ENCODE data around the gene KAZN.
A peak's percentile ranks its signal among the peaks of the same experiment; 100 is the strongest.

The KAZN gene

DNA sequence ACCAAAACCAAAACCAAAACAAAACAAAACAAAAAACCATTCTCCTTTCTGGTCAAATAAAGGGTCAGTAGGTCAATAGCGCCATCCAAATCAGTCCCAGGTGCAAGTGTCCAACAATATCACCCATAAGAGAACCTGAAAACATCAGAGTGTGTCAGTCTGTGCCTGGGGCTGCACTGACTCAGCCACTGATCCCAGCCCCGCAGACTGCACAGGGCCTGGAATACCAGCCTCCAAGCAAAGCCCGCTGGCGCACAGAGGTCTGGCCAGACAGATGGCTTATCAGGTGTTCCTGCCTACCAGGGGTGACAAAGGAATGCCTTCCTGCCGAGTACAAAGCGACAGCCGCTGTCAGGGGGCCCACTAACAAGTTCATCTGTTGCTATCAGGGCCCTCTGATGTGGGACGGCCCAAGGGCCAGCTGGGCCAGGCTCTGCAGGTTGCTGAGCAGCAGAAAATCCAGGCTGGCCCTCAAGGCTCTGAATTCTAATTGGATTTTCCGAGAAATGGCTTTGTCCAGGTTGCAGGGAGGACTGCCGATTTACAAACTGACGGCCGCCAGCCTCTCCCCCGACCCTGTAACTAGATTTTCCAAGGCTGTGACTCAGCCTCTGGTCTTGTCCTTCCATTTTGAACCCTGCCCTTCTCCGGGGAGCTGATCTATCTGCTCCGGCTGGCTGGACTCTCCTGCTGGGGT is 541.3 kb downstream of the KAZN start:
- no peak for DNase-seq (ENCODE audit: low read depth in 2 of 2)

DNA sequence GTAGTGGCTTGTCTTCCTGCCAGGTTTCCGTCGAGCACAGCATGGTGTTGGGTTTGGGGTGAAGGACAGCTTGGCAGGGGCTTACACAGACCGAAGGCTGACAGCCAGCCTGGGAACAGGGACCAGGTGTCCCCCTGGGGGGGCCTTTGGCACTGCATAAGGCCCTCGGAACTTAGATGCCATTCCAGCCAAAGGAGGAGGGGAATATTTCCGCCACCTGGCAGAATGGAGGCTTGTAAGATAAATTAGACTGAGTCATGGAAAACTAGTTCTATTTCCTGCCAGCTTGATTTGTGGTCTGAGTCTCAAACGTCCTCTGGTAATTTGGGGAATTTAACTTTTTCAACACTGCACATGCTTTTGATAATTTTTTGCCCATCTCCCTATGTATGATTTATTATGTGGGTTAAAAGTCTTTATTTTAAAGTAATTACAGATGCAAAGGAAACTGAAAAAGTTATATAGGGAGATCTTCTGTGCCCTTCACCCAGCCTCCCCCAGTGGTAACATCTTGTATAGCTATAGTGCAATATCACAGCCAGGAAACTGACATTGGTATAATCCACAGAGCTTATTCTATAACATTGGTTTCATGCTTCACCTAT is 543.6 kb downstream of the KAZN start:
- DNase-seq (ENCODE audit: low read depth in 2 of 2): no peak

DNA sequence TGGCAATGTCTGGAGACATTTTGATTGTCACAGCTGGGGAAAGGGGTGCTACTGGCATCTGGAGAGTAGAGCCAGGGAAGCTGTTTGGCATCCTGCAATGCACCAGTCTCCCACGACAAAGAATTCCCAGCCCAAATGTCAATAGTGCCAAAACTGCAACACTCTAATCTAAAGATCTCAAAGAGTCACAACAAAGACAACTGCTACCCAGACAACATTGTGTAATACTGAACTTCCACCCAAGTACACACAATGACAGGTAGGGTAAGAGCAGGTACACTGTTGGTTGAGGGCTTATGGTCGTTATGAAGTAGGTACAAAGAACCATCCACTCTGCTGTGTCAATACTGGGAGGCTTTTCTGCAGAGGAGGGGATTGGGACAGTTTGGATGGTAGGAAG is 546.8 kb downstream of the KAZN start:
- no peak for DNase-seq (ENCODE audit: low read depth in 2 of 2)

DNA sequence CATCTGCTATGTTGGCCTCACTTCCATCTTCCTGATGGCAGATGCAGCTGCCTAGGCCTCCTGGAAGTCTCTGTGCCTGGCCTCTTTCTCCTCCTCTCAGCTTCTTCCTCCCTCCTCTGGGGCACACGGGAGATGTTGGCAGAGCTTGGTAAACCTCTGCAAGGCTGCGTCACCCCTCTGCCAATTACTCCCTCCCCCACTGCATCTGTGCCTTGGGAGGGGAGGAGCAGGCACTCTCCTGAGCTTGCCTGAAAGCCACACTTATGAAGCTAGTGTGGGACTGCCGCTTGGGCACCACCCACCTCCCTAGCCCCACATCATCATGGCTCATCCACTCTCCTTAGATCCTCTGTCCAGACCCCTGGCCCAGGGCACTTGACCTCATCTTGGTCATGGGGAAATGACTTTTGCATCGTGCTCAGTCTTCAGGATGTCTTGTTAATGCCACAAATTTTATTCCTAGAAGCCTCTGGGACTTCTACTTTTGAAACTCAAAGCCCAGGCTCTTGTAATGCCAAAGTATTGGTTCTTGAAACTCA is 547.7 kb downstream of the KAZN start:
- no peak for DNase-seq (ENCODE audit: low read depth in 2 of 2)

DNA sequence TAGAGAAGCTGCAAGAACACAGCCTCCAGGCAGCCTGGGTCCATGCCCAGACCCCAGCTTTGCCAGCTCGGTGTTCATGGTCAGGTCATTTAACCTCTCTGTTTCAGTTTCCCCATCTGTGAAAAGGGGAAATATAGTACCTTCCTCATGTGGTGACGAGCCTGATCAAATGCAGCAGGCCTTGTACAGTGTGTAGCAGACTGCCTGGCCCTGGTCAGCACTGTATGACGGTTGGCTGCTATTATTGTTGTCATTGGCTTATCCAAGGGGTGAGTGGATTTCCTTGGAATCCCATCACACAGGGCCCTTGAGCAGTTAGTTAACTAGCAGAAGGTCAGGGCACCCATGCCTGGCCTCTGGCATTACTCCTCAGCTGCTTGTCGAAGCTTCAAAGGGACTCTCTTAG is 548.5 kb downstream of the KAZN start:
- no peak for DNase-seq (ENCODE audit: low read depth in 2 of 2)

DNA sequence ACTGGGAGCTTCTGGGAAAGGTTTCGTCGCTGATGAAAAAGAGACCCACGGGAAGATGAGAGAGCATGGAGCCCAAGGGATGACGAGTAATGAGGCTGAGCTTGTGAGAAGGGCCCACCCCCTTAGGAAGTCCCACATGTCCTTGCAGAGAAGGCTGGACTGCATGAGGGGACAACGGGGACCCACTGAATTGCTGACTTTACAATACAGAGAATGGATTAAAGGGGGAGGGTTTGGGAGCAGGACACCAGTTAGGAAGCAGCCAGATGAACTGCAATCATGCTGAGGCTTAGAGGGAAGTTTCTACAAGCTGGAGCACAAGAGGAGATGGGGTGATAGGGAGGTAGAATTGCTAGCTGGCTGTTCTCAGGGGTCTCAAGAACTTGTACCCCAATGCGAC is 549.5 kb downstream of the KAZN start:
- no peak for DNase-seq (ENCODE audit: low read depth in 2 of 2)

DNA sequence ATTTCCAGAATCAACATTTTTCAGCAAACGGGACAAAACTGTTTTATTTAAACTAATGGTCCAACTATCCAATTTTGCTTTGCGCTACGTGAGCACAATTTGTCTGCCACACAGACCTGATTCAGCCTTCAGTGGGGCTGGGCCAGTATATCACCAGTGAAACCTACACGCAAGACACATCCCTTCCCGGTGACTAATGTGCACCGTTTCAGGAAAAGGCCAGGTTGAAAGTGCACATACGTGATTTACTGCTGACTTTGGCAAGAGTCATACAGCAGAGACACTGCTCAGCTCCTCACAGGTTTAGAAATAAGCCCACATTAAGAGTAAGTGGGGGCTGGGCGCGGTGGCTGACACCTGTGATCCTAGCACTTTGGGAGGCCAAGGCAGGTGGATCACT is 550.0 kb downstream of the KAZN start:
- no peak for DNase-seq (ENCODE audit: low read depth in 2 of 2)

DNA sequence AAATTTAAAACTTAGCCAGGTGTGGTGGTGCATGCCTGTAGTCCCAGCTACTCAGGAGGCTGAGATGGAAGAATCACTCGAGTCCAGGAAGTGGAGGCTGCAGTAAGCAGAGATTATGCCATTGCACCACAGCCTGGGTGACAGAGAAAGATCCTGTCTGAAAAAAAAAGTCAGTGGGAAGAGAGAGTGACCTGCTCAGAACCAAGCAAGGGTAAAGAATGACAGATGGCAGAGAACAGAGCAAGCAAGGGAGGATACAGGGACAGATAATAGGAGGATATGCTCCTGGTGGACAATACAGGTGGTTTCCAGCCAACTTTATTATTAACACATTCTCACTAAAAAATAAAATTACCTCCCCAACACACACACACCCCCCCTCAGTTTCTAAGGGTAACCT is 550.5 kb downstream of the KAZN start:
- no peak for DNase-seq (ENCODE audit: low read depth in 2 of 2)

DNA sequence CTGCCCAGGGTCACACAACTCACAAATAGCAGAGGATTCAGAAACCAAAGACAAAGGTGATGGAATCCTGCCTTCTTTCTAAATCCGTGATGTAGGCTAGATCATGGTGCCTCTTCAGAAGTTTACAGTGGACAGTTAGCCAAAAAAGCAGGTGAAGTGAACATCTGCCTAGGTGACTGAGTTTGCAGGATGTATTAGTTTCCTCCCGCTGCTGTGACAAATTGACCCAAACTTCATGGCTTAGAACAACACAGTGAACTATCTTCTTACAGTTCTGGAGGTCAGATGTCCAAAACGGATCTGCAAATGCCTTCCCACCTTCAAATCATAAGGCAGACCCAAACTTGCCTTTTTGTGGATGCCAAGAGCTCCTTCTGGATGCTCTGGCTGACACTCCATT is 551.9 kb downstream of the KAZN start:
- DNase-seq (ENCODE audit: low read depth in 2 of 2): no peak

DNA sequence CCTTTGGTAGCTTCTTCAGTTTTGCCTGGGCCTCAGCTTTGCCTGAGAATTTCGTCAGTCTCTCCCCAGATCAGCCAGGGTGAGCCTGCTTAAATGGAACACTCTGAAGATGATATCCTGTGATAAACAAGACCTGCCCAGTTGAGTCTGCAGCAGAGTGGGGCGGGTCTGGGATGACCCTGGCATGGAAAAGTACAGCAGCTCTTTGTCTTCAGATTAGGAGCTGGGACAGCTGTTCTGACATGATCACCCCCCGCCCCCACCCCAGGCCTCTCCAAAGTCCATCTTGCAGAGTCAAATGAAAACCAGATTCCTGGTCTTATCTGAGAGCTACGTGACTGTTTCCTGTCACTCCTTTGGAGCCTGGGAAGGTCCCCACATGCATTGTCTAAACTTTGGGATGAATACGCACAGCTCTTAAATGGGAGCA is 552.9 kb downstream of the KAZN start:
- DNase-seq (ENCODE audit: low read depth in 2 of 2): no peak

DNA sequence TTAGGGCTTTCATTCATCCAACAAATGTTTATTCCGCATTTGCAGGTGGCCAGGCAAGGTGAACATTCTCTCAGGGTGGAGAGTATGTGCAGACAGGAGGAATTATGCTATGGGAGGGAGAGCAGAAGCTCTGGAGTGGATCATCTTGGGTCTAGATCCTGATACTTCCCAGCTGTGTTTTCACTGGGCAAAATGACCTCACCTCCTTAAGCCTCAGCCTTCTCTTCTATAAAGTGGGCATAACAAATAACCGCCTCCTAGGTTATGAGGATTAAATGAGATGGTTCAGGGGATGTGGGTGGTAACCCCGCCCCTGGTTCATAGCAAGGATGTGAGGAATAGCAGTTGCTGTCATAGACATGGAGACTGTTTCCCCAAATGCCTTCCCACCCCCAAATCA is 553.4 kb downstream of the KAZN start:
- no peak for DNase-seq (ENCODE audit: low read depth in 2 of 2)

DNA sequence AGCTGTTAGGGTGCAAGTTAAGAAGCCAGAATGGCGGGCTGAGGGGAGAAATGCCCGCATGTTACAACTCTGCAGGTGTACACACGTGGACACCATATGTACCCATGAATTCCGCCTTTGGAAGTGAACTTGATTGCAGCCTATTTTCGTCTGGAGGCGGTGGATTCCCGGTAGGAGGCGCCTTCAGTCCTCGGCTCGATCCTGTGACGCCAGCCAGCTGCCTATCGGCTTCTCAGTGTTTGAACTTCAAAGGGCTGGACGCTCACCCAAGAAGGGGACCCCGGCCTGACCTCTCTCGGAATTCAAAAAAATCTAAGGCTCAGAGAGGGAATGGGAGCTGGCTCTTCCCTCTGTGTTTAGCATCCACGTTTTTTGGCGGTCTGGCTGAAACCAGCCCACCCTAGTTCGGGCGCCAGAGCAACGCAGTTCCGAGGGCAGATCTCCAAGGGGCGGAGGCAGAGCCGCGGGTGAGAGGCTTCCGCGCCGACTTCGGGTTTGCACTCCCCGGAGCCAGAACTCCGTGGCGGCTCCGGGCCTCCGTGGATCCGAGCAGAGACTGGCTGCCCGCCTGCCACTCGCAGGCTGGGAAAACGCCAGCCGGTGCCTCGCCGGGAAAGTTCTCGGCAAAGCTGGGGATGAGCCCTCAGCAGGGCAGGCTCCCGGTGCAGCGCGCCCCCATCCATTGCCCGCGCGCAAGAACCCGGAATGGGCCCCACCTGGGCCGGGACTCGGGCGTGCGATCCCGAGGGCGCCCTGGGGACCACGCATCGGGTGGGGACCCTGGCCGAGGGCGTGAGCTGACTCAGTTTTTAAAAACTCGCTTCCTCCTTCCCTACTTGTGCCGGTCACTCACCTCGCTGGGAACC is 554.1 kb downstream of the KAZN start:
- DNase-seq (ENCODE audit: low read depth in 2 of 2): no peak

DNA sequence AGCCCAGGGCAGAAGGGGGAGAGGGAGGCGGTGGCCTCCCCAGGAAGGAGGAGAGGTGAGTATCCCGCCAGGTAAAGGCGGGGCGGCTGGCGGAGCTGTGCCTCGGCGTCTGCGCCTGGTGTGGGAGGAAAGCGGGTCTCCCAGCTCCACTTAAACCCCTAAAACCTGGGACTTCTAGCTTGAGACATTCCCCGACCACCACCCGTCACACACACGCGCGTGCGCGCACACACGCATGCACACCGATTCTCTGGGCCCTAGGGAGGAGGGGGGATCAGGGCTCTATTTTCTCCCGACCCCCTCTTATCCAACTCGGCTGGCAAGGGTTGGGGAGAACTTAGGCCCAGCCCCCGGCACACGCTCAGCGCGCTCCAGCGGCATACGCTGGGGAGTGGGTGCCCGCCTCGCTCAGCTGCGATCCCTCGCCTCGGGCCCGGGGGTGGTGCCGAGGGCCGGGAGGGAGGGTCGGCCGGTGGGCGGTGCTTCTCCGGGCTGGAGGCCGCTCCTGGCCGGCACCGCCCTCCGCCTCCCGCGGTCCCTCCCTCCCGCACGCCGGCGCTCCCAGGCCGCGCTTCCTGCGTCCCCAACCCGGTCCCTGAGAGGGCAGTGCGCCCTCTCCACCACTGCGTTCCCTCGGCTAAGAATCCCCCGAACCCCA is 554.8 kb downstream of the KAZN start, which contains the start of gene TMEM51:
Gene TMEM51 (plus strand): TSS at position 564 of the 658 bp plus-strand sequence. CDS start 61,341 bp downstream, outside the sequence.
- DNase-seq (ENCODE audit: low read depth in 2 of 2): no peak

DNA sequence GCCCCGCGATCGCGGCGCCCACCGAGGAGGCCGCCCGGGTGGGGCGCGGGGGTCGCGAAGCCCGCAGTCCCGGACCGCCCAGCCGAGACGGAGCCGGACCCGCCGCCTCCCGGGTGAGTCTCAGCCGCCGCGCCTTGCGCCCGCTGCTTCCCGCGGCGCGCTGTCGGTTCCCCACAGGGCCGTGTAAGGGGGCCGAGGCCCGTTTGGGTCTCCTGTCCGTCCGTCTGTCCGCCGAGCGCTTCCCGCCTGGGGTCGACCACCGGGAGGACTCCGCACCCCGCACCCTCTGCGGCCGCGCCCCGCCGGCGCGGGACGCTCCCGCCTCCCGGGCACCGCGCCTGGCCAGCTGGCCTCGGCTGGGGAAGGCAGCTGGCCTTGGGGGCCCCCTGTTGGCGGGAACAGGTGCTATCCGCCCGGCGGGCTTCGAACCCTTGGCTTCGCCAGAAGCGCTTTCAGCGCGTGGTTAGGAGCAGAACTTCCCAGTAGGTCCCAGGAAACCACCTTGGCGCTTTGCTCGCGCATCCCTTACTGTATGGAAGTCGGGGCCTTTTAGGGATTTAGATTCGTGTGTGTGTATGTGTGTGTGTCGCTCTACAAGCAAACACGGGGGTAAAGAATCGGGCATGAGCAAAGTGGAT is 555.5 kb downstream of the KAZN start:
- peak in 1 of 2 donors; percentile 27 for DNase-seq (ENCODE audit: low read depth in 2 of 2)

DNA sequence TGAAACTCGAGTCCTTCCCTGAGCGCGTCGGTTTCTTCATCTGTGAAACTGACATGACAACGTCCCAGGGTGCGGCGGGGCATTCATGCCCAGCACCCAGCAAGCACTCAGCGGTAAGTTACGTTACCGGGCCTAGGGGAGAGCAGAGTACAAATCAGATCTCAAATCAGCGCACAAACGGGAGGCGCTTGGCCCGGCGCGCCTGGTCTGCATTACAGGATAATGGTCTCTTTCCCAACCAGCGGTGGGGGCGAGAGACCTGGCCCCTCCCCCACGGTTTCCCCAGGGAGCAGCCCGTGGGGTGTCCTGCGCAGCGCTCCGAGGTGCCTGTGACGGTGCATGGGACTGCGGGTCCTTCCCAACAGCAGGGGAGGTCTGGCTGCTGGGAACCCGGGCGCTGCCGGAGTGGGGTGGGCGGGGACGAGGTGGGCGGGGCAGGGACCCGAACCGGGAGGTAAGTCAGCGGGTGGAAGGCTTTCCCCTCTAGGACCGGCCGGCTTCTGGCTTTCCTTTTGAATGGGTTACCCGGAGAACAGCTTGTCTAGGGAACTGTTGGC is 556.1 kb downstream of the KAZN start:
- DNase-seq (ENCODE audit: low read depth in 2 of 2): no peak

DNA sequence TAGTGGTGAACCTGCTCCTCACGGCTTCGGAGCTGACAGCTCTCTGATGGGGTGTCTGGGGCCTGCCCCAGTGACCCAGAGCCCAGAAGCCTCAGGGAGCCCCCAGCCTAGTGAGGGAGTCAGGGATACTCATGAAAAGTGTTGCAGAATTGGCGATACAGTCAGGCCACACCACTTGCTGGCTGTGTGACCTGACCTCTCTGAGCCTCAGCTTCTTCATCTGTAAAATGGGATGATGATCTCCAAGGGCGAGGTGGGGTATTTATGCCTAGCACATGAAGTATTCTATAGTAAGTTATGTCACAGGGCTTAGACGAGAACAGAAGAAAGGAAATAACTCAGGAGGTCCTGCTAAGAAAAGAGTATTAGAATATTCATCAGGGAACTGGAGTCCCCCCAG is 556.7 kb downstream of the KAZN start:
- DNase-seq (ENCODE audit: low read depth in 2 of 2): no peak

DNA sequence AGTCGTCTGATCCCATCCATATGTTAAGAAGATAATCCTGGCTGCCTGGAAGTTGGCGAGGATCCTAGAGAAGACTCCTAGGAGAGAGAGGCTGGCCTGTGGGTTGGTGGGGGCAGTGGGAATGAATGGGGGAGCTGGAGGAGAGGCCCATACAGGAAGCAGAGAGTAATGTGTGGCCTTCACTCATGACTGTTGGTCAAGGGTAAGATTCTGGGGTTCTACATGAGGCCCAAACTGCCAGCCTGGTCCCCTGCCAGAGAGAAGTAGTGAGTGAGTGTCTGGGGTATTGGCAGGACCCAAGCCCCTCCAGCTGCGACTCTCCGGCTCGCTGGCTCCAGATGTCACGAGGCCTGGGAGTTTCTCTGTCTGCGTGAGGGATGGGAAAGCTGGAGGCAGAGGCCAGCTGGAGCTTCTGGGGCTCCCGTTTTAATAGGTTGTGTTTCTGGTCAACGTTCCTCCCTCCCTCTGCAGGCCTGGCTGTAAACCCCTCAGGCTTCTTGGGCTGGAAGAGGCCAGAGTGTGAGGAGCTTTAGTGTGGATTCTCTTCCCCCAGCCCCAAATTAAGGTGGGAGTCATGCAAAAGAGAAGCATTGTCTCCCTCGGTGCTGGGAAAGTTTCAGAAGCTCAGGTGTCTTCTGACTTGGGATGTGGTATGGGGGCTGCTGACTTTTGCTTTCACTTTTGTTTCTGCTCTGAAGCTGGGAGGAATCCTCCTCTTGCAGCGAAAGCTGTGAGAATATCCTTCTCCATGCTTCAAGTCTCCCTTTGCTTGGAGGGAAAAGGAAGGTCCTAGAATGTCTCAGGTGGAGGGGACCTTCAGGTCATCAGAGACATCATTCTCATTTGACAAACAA is 557.6 kb downstream of the KAZN start:
- DNase-seq (ENCODE audit: low read depth in 2 of 2): no peak

DNA sequence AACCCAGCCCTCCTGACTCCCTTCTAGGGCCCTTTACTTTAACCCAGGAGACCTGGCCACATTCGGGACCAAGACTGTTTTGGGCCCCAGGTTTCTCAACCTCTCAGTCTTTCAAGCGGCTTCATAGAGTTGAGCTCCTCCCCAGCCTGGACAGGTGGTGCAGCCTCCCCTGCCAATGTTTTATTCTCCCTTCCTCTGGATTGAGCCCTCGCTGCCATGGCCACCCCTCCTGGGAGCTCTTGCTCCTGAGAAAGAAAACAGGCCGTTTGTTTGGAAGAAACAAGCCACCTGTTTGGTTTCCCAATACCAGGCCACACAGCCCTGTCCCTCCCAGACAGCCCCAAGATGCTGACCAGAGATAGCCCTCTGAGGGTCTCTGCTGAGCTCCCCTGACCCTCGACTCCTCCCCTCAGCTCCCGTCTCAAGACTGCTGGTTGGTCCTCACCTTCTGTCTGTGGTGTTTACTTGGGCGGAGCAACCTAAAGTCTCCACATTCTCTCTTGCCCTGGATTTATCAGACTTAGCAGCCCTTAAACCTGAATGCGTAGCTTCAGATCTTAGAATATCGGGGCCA is 558.4 kb downstream of the KAZN start:
- DNase-seq (ENCODE audit: low read depth in 2 of 2): no peak

DNA sequence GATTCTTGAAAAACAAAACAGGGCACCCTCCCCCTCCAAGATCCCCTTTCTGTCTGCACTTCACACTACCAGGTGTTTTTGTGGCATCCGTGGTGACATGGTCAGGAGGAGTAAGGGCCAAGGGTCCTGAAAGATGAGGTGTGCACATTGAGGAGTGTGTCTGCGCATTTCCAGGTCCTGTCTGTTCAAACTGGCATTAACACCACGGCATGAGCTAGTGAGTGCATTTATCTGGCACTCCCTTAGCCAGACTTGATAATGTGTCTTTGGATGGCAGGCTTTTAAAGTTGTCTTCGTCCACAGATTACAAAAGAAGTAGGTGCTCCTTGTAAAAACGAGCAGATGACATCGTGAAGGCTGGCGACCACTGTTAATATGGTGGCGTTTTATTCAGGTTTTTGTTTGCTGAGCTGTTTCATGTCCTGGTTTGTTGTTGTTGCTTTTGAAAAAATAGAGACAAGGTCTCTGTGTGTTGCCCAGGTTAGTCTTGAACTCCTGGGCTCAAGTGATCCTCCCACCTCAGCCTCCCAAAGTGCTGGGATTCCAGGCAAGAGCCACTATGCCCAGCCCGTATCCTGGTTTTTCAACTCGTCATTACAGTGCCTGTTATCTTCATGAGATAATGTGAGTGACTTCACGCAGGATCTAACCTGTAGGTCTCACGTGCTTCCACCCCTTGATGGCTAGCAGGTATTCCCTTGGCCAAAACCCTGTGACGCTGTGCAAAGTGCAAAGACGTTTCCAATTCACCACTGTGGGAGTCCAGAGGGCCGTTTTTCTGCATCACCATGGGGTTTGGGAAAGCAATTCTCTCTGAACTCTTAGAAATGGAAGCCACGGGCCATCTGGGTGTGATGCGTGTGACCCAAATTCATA is 559.3 kb downstream of the KAZN start:
- no peak for DNase-seq (ENCODE audit: low read depth in 2 of 2)

Data from stimulated activated CD4-positive, alpha-beta T cell treated with anti-CD3 and anti-CD28 coated beads, Interleukin-15, amount 100 ng/mL, for 48 hours (primary cell).